GM18508 (cell line): ENCODE data around the gene RASA2.
"Not testable (repeated sequence)": the region's sequence is repeated elsewhere in the genome, so short reads cannot be mapped to it uniquely, and the experiment has no call there.

ENCODE experiments used
- ATAC-seq: cut with Tn5 transposase; IDR thresholded peaks from one replicate; pipeline ENCODE4 v1.9.1; 2021; ENCODE audit warnings: moderate number of reproducible peaks; ENCODE audit not compliant: insufficient read depth, unreplicated experiment

The RASA2 gene

GRCh38 chr3:141489203-141489602, 2.4 kb downstream of the RASA2 start:
- ATAC-seq, result no peak

GRCh38 chr3:141491081-141491480, 4.3 kb downstream of the RASA2 start:
- no peak for ATAC-seq

GRCh38 chr3:141491929-141492328, 5.1 kb downstream of the RASA2 start:
- ATAC-seq, result no peak

GRCh38 chr3:141493184-141493583, 6.4 kb downstream of the RASA2 start:
- no peak for ATAC-seq

GRCh38 chr3:141497589-141497988, 10.8 kb downstream of the RASA2 start:
- not testable (repeated sequence) for ATAC-seq

- peak; percentile 82 for ATAC-seq
These were observed 11.9 kb downstream of the RASA2 start for GRCh38 chr3:141498598-141499223.

DNA sequence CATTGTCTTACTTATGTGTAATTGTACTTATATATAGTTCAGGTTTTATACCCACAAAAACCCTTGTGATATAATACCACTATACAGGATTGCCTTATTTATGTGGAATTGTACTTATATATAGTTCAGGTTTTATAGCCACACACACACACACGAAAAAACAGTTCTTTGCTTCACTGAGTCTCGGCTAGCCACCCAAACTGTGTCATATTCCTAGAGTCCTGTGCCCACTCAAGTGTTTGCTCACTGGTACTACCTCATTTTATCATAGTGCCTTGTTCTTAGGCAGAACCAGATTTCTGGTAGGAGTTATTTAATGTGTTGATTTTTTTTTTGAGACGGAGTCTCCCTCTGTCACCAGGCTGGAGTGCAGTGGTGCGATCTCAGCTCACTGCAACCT, 12.5 kb downstream of the RASA2 start:
- no peak for ATAC-seq

- ATAC-seq, result no peak
These were observed 13.1 kb downstream of the RASA2 start for GRCh38 chr3:141499965-141500364.

- ATAC-seq, result no peak
These were observed 13.6 kb downstream of the RASA2 start for GRCh38 chr3:141500397-141500796.

GRCh38 chr3:141505166-141505565, 18.3 kb downstream of the RASA2 start:
- ATAC-seq, result no peak

DNA sequence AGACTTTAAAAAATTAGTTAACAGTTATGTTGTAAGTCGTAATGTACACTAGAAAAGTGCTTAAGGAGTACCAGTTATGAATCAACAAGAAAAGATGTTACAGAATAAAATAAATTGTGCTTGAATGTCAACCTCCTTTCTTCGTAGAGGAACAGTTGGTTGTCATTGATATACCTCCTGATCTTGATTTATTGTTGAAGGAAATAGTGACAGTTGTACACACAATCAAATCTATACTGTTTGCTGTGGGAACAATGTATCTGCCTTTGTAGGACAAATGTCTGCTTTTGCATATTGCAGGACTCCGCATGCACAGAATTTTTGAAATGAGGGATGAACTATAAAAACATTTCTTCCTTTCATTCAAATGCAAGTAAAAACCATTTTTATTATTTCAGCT, 19.2 kb downstream of the RASA2 start:
- ATAC-seq, result no peak

DNA sequence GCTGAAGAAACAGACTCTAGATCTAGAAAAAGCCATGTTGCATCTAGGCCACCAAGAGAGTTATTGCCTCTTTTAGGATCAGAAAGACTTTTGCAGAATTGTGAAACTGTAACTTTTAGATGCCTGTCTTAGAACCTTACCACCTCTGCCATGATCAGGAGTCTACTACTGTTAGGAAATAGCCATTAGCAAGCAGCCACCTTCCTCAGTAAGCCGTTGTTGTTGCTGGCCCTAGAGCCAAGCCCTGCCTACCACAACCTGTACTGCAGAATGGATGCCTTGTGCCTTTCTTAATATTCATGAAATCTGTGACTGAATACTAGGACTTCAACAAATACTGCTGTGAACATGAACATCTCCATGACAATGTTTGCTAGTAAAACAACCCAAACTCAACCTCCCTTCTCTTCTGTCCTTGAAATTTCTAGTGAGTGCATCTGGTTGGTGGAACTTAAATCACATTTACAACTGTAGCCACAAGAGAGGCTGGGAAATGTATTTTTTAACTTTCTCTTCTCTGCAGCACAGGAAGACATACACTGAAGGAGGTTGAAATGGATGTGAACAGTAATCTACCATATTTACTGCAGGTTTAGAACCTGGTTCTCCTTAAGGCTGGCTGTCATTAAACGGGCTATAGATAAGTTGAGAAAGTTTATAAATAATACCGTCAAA, 20.7 kb downstream of the RASA2 start:
- no peak for ATAC-seq

GRCh38 chr3:141508067-141508436, 21.2 kb downstream of the RASA2 start:
- no peak for ATAC-seq

GRCh38 chr3:141511361-141511760, 24.5 kb downstream of the RASA2 start:
- no peak for ATAC-seq

- ATAC-seq, result no peak
These were observed 27.6 kb downstream of the RASA2 start for GRCh38 chr3:141514382-141514781.

DNA sequence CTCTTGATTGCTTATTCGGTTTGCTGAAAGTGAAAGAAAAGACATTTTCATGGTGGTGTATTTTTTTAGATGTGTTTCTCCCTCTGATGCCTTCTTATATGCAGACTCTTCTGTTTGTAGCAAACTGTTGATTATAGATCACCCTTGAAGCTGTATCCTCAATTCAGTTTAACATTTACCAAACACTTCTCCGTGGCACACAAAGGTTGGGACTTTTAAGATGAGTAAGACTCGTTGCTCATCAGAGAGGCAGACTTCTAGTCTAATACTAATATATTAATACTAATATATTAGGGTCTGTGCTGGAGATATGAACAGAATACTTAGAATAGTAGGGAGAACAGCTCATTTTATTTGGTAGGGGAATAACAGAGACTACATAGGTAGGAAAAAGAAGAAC, 32.8 kb downstream of the RASA2 start:
- no peak for ATAC-seq

GRCh38 chr3:141521781-141522180, 35.0 kb downstream of the RASA2 start:
- no peak for ATAC-seq

- ATAC-seq, result no peak
These were observed 37.0 kb downstream of the RASA2 start for GRCh38 chr3:141523615-141524375.

DNA sequence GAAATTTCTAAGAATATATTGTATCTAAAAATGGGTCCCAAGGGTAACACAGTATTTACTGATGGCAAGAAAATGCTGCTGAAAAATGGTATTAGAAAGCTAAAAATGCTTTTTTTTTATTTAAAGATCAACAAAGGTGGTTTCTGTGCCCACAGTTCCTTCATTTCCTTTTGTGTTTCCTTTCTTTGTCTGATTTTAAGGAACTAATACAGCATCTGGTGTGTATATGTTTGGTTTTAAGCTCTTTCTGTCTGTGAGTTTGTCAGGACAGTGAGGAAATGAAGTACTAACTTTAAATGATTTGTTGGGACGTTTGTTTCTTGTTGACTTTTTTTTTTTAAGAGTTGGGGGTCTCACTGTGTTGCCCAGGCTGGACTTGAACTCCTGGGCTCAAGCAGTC, 38.2 kb downstream of the RASA2 start:
- no peak for ATAC-seq

- no peak for ATAC-seq
These were observed 39.0 kb downstream of the RASA2 start for GRCh38 chr3:141525814-141526213.

- ATAC-seq, result no peak
These were observed 39.9 kb downstream of the RASA2 start for GRCh38 chr3:141526709-141527108.

GRCh38 chr3:141528800-141529199, 42.0 kb downstream of the RASA2 start:
- ATAC-seq, result no peak
